GM23338 (cell line): ENCODE results near the gene PGAM1. TPM values are rescaled to one million over a fixed set of nuclear protein-coding genes. Genes with fewer than 3 reads are reported as not detected.
A peak's percentile ranks its signal among the peaks of the same experiment; 100 is the strongest.

Experiments
- ATAC-seq: fragments of 200-7000 bp; cut with Tn5 transposase; 3 replicates; pipeline ENCODE4 v1.9.1; 2020
- DNase-seq: peaks from one replicate; pipeline ENCODE4 v3.0.0-alpha.2; 2015; ENCODE audit warnings: low spot score
- H2AFZ ChIP-seq: fragments of 200-600 bp; sonication (generic); 2 replicates; pipeline ENCODE4 v1.8.0; 2016; ENCODE audit warnings: antibody characterized with exemption, mild to moderate bottlenecking, moderate library complexity
- H3F3A ChIP-seq: fragments of 200-600 bp; sonication (generic); replicated peaks from 2 replicates; pipeline ENCODE4 v1.8.0; 2017; ENCODE audit warnings: antibody characterized with exemption, mixed run types, low read depth
- H3K27ac ChIP-seq: fragments of 200-600 bp; sonication (generic); 2 replicates; pipeline ENCODE4 v1.6.1; 2016; ENCODE audit warnings: low read depth
- H3K27me3 ChIP-seq: fragments of 200-600 bp; sonication (generic); 2 replicates; pipeline ENCODE4 v1.8.0; 2016; ENCODE audit warnings: mild to moderate bottlenecking, mixed run types, moderate library complexity; ENCODE audit not compliant: insufficient read depth
- H3K36me3 ChIP-seq: fragments of 200-600 bp; sonication (generic); 2 replicates; pipeline ENCODE4 v1.8.0; 2016; ENCODE audit warnings: mild to moderate bottlenecking; ENCODE audit not compliant: insufficient read depth
- H3K4me1 ChIP-seq: fragments of 200-600 bp; sonication (generic); 2 replicates; pipeline ENCODE4 v1.8.0; 2016; ENCODE audit warnings: mild to moderate bottlenecking, moderate library complexity; ENCODE audit not compliant: insufficient read depth
- H3K4me2 ChIP-seq: fragments of 200-600 bp; sonication (generic); 2 replicates; pipeline ENCODE4 v1.7.1; 2017; ENCODE audit warnings: mixed run types
- H3K4me3 ChIP-seq: fragments of 200-600 bp; sonication (generic); 2 replicates; pipeline ENCODE4 v1.6.1; 2016; ENCODE audit warnings: mixed run types
- H3K79me2 ChIP-seq: fragments of 200-600 bp; sonication (generic); replicated peaks from 2 replicates; pipeline ENCODE4 v1.8.0; 2017; ENCODE audit warnings: mild to moderate bottlenecking; ENCODE audit not compliant: insufficient read depth
- H3K9me2 ChIP-seq: fragments of 200-600 bp; sonication (generic); 2 replicates; pipeline ENCODE4 v1.8.0; 2017; ENCODE audit not compliant: insufficient read depth
- H4K20me1 ChIP-seq: fragments of 200-600 bp; sonication (generic); replicated peaks from 2 replicates; pipeline ENCODE4 v1.8.0; 2017; ENCODE audit warnings: mild to moderate bottlenecking; ENCODE audit not compliant: insufficient read depth
- H3K27ac Mint-ChIP-seq: 2 replicates; pipeline ENCODE4 v1.8.0; 2020; ENCODE audit warnings: inconsistent platforms, mild to moderate bottlenecking, moderate library complexity, mixed read lengths
- H3K27me3 Mint-ChIP-seq: 3 replicates; pipeline ENCODE4 v1.8.0; 2022; ENCODE audit warnings: low read depth, mild to moderate bottlenecking, moderate library complexity, mixed read lengths, inconsistent platforms; ENCODE audit not compliant: insufficient read depth, poor library complexity
- H3K36me3 Mint-ChIP-seq: 3 replicates; pipeline ENCODE4 v1.8.0; 2021; ENCODE audit warnings: low read depth, mild to moderate bottlenecking, inconsistent platforms, moderate library complexity, mixed read lengths
- H3K4me1 Mint-ChIP-seq: 3 replicates; pipeline ENCODE4 v1.8.0; 2020; ENCODE audit warnings: mild to moderate bottlenecking, inconsistent platforms, mixed read lengths
- H3K4me3 Mint-ChIP-seq: 3 replicates; pipeline ENCODE4 v1.8.0; 2021; ENCODE audit warnings: moderate library complexity, mild to moderate bottlenecking, inconsistent platforms, mixed read lengths
- H3K9me3 Mint-ChIP-seq: 3 replicates; pipeline ENCODE4 v1.8.0; 2020; ENCODE audit warnings: moderate library complexity, mild to moderate bottlenecking, inconsistent platforms, mixed read lengths
- CREB1 ChIP-seq: fragments of 250-450 bp; sonication (Bioruptor Pico); IDR thresholded peaks from 2 replicates; pipeline ENCODE4 v1.5.0; 2020; ENCODE audit warnings: low read depth, mild to moderate bottlenecking, moderate library complexity
- CTCF ChIP-seq, 2 experiments: fragments of 200-600 bp in 1 of 2; sonication (generic) in 1 of 2; conservative IDR thresholded peaks; 2 replicates each; pipeline versions ENCODE4 v1.5.1 to v1.6.1; 2016 to 2017; ENCODE audit warnings: antibody characterized with exemption in 2 of 2, low read depth in 2 of 2, mild to moderate bottlenecking in 2 of 2, moderate library complexity in 1 of 2
- EZH2phosphoT487 ChIP-seq: fragments of 200-600 bp; sonication (generic); IDR thresholded peaks from one replicate; pipeline ENCODE4 v1.8.1; 2018; ENCODE audit warnings: antibody characterized with exemption; ENCODE audit not compliant: unreplicated experiment
- NANOG ChIP-seq: IDR thresholded peaks from 2 replicates; pipeline ENCODE4 v1.6.1; 2016; ENCODE audit warnings: antibody characterized with exemption, borderline replicate concordance
- REST ChIP-seq: IDR thresholded peaks from one replicate; pipeline ENCODE4 v1.6.1; 2018; ENCODE audit warnings: antibody characterized with exemption; ENCODE audit not compliant: unreplicated experiment
- polyA plus RNA-seq: library from polyadenylated mRNA; unstranded; fragments of >200 nt; fragmentation: Nextera tagmentation; extraction: Ambion mirVana; gene quantifications from 2 replicates; pipeline ENCODE4 v1.2.1, GENCODE V29; 2016
- total RNA-seq: library from RNA; depleted of rRNA; stranded (reverse); fragments of >200 nt; shearing (Covaris generic); gene quantifications from 2 replicates; pipeline ENCODE4 v1.2.3, GENCODE V29; 2014
- TF ChIP-seq, protein P1 (sequence below): fragments of 250-450 bp; sonication (Bioruptor Pico); IDR thresholded peaks from 2 replicates; pipeline ENCODE4 v1.5.0; 2020; ENCODE audit warnings: mild to moderate bottlenecking, moderate library complexity

PGAM1 gene
- total and polyA plus RNA-seq, 2 experiments from 2014 or later = 497 to 930 TPM

- H4K20me1 ChIP-seq = peaks cover 17% of the 10 kb centered on the region
Measured at GRCh38 chr10:97456686-97457065, 30.7 kb downstream of the PGAM1 start.

More at GRCh38 chr10:97456686-97457065, 30.7 kb downstream of the PGAM1 start:
- no peaks in the 10 kb centered on the region for H3K9me2 ChIP-seq
- no peak overlapping the region for H2AFZ ChIP-seq
- no peaks in the 10 kb centered on the region for H3K9me3 Mint-ChIP-seq
- no peak for TF ChIP-seq CREB1
- TF ChIP-seq NANOG = no peak
- no peak for TF ChIP-seq CTCF (conservative IDR thresholded peaks at IDR 0.05; ENCODE audit: low read depth in 2 of 2)
- no peak for TF ChIP-seq EZH2phosphoT487
- TF ChIP-seq, protein P1, sequence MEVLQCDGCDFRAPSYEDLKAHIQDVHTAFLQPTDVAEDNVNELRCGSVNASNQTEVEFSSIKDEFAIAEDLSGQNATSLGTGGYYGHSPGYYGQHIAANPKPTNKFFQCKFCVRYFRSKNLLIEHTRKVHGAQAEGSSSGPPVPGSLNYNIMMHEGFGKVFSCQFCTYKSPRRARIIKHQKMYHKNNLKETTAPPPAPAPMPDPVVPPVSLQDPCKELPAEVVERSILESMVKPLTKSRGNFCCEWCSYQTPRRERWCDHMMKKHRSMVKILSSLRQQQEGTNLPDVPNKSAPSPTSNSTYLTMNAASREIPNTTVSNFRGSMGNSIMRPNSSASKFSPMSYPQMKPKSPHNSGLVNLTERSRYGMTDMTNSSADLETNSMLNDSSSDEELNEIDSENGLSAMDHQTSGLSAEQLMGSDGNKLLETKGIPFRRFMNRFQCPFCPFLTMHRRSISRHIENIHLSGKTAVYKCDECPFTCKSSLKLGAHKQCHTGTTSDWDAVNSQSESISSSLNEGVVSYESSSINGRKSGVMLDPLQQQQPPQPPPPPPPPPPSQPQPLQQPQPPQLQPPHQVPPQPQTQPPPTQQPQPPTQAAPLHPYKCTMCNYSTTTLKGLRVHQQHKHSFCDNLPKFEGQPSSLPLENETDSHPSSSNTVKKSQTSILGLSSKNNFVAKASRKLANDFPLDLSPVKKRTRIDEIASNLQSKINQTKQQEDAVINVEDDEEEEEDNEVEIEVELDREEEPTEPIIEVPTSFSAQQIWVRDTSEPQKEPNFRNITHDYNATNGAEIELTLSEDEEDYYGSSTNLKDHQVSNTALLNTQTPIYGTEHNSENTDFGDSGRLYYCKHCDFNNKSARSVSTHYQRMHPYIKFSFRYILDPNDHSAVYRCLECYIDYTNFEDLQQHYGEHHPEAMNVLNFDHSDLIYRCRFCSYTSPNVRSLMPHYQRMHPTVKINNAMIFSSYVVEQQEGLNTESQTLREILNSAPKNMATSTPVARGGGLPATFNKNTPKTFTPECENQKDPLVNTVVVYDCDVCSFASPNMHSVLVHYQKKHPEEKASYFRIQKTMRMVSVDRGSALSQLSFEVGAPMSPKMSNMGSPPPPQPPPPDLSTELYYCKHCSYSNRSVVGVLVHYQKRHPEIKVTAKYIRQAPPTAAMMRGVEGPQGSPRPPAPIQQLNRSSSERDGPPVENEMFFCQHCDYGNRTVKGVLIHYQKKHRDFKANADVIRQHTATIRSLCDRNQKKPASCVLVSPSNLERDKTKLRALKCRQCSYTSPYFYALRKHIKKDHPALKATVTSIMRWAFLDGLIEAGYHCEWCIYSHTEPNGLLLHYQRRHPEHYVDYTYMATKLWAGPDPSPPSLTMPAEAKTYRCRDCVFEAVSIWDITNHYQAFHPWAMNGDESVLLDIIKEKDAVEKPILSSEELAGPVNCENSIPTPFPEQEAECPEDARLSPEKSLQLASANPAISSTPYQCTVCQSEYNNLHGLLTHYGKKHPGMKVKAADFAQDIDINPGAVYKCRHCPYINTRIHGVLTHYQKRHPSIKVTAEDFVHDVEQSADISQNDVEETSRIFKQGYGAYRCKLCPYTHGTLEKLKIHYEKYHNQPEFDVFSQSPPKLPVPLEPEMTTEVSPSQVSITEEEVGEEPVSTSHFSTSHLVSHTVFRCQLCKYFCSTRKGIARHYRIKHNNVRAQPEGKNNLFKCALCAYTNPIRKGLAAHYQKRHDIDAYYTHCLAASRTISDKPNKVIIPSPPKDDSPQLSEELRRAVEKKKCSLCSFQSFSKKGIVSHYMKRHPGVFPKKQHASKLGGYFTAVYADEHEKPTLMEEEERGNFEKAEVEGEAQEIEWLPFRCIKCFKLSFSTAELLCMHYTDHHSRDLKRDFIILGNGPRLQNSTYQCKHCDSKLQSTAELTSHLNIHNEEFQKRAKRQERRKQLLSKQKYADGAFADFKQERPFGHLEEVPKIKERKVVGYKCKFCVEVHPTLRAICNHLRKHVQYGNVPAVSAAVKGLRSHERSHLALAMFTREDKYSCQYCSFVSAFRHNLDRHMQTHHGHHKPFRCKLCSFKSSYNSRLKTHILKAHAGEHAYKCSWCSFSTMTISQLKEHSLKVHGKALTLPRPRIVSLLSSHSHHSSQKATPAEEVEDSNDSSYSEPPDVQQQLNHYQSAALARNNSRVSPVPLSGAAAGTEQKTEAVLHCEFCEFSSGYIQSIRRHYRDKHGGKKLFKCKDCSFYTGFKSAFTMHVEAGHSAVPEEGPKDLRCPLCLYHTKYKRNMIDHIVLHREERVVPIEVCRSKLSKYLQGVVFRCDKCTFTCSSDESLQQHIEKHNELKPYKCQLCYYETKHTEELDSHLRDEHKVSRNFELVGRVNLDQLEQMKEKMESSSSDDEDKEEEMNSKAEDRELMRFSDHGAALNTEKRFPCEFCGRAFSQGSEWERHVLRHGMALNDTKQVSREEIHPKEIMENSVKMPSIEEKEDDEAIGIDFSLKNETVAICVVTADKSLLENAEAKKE (CRISPR knock-in tag) = no peak
- TF ChIP-seq REST = no peak
- H3K27ac Mint-ChIP-seq = no peak overlapping the region
- DNase-seq = no peak
- H3K4me1 ChIP-seq = no peaks in the 10 kb centered on the region
- H3K27ac ChIP-seq = peak overlapping the region; percentile 50; the same call in 1 of the 2 replicates
- H3F3A ChIP-seq = peaks cover 20% of the 10 kb centered on the region; the same call in 1 of the 2 replicates
- ATAC-seq = no peak
- H3K4me1 Mint-ChIP-seq = no peaks in the 10 kb centered on the region
- H3K36me3 ChIP-seq = peaks cover 45% of the 10 kb centered on the region
- no peaks in the 10 kb centered on the region for H3K27me3 ChIP-seq
- H3K4me3 ChIP-seq = no peak overlapping the region
- no peak overlapping the region for H3K4me2 ChIP-seq
- H3K27me3 Mint-ChIP-seq = peaks cover 19% of the 10 kb centered on the region
- no peak overlapping the region; the same call in 2 of the 3 replicates for H3K4me3 Mint-ChIP-seq
- 0 out of 2 replicates have a peak, but pooled peaks cover 9% of the 10 kb centered on the region for H3K79me2 ChIP-seq
- H3K36me3 Mint-ChIP-seq = peaks cover 91% of the 10 kb centered on the region
